Thyroid gland (tissue), 4 donors: ENCODE measurements around the gene SYNJ2.

ENCODE experiments used
- CTCF ChIP-seq, 6 experiments: fragments of 200-600 bp in 3 of 6; fragments of 450-650 bp in 3 of 6; sonication (generic) in 3 of 6; IDR thresholded peaks; one replicate each; pipeline ENCODE4 v1.5.1; 2016 to 2019; ENCODE audit warnings: antibody characterized with exemption in 6 of 6, mild to moderate bottlenecking in 2 of 6, inconsistent platforms in 1 of 6, moderate library complexity in 1 of 6
- POLR2A ChIP-seq, 2 donors: fragments of 450-650 bp; IDR thresholded peaks; one replicate each; pipeline ENCODE4 v1.6.1; 2017; ENCODE audit warnings: antibody characterized with exemption in 2 of 2, mild to moderate bottlenecking in 2 of 2, moderate library complexity in 1 of 2

GRCh38 chr6:157989541-157990289, 8.1 kb downstream of the SYNJ2 start:
- TF ChIP-seq CTCF (IDR thresholded peaks at IDR 0.05): no peak
- TF ChIP-seq POLR2A (IDR thresholded peaks at IDR 0.05): peak in 1 of 2 donors; percentile 16
